GM18909 (cell line): ENCODE measurements around the gene CCDC158.

ENCODE experiments used
- ATAC-seq: cut with Tn5 transposase; IDR thresholded peaks from one replicate; pipeline ENCODE4 v1.9.1; 2021; ENCODE audit warnings: mild to moderate bottlenecking; ENCODE audit not compliant: unreplicated experiment, poor library complexity

CCDC158 gene

DNA sequence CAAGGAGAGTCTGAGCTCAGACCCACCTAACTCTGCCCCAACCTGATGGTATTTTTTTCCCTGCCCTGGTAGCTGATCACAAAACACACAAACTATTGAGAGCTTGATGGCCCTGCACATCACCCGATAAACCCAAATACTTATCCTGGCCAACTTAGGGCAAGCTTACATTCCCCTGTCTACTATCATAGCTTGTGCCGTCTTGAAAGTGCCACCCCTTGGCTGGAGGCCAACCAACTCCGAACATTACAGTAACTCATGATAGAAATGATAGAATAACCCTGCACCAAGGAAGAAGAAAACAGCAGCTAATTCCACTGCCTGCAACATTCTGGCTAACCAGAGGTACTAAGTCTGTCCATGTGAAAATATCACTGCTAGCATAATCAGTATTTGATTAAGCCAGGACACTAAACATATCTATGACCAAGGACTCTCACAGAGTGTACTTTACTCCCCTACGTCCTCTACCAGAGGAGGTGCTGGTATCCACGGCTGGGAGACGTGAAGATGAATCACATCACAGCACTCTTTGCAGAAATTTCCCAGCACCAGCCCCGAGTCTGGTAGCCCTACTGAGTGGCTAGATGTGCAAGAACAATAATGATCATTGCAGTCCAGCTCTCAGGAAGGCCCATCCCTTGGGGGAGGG is 105.5 kb downstream of the CCDC158 start:
- no peak for ATAC-seq

DNA sequence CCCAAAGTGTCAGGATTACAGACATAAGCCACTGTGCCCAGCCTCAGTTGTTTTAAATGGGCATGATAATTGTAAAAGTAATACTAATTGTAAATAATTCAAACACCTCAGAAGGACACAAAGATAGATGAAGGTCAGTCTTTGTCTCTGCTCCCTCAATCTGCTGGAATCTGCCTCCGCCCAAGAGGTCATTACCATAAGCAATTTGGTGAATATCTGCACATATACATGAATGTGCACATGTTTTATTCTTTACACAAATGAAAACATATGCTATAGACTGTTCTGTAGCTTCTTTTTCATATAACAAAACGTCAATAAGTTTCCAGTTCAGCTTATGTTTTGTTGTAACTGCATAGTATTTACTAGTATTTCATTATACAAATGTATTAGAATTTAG is 107.4 kb downstream of the CCDC158 start:
- ATAC-seq = no peak

DNA sequence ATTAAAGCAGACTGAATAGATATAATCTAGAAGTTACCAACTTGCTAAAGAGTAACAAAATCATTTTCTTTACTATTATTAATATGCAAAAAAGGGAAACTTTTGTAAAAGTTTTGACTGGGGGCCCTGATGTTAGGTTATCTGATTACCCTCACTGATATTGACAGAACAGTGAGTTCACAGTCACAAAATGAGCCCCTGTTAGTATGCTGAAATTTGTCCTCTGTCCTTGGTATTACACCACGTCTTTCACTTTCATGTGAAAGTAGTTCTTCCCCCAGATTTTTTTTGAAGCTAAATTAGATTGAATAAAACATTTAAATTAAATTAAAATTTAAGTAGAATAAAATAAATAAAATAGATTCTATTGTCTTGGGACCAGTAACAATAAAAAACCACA is 108.5 kb downstream of the CCDC158 start:
- ATAC-seq = no peak

DNA sequence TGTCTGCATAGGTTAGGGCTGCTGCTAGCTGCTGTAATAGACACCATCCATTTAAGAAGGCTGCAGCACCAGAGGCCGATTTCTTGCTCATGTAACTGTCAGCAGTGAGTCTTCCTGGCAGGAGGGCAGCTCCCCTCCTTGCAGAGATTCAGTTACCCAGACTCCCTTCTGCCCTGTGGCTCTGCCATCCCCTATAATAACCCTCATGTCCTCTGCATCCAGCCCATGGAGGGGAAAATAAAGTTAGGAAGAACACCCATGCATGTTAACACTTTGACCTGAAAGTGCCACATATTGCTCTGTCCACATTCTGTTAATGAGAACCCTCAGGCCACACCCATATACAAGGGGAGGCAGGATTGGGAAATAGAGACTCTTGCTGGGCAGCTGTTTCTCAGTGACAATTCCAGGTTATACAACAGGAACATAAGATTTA is 109.0 kb downstream of the CCDC158 start:
- ATAC-seq = no peak

DNA sequence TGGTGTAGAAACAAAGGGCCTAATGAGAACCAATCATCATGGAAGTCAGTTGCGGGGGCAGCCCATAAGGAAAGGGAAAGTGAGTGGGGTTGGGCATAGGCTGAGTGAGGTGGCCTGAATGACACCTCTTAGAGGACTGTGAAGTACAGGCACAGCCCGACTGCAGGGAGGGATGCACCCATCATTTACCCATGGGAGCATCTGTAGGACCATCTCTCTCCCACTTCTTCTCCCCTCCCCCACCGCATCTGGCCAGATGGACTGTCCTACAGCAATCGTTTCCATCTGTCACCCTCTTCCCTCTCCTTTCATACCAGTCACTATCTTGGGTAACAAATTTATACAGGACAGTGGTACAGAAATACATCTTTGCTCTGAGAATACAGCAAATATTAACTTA is 110.3 kb downstream of the CCDC158 start:
- no peak for ATAC-seq

DNA sequence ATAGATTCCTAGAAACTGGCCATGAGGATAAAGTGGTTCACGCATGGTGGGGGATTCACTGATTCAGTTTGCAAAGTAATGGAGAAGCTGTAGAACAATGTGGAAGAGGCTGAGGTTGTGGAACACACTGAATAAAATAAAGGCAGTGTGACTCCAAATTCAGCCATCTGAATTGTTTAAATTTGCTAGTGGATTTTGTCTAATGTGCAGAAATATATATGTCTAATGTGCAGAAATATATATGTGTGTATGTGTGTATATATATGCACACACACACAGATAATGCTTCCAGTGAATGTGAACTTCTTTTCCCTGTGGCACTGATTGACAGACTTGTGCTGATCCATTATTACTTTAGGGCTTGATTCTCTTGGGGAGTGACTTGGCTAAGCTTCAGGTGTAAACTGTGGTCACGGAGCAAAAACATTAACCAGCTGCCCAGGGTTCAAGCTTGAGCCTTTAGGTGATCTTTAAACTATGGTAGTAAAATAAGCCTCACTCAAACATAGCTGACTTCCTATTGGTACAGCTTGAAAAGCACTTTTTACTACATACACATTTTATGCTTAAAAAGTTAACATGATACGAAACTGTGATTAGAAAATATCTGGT is 110.9 kb downstream of the CCDC158 start:
- ATAC-seq = no peak

DNA sequence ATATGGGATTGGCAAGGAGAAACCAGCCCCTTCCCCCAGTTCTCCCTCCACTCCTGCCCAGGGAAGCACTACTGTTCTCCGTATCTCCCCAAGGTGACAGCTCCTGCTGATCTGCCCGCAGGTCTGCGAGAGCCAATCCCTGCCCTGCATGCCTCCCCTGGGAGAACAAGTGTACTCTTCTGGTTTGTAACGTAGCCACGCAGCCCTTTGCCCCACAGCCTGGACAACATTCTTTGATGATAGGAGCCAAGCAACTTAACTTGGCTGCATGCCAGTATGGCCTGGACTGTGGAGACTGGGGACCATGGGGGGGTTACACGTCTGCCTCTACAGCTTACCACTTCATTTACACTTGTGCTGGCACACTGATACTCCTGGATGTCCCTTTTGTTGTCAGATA is 112.4 kb downstream of the CCDC158 start:
- ATAC-seq = no peak

DNA sequence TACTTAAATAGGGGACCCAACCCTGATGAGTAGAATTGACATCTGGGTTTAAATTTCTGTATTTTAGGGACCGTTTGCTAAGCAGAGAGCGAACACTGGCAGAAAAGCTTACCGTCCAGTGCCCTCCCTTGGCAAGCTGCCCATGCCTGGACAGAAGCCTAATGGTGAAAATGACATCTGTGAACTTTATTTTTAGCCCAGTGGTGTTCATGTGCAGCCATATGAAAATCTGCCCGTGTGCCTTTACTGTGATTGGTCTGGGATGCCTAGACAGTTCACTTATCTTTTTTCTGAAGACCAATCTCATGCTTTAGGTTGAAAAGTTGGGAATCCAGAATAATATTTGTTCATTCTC is 113.3 kb downstream of the CCDC158 start:
- no peak for ATAC-seq

DNA sequence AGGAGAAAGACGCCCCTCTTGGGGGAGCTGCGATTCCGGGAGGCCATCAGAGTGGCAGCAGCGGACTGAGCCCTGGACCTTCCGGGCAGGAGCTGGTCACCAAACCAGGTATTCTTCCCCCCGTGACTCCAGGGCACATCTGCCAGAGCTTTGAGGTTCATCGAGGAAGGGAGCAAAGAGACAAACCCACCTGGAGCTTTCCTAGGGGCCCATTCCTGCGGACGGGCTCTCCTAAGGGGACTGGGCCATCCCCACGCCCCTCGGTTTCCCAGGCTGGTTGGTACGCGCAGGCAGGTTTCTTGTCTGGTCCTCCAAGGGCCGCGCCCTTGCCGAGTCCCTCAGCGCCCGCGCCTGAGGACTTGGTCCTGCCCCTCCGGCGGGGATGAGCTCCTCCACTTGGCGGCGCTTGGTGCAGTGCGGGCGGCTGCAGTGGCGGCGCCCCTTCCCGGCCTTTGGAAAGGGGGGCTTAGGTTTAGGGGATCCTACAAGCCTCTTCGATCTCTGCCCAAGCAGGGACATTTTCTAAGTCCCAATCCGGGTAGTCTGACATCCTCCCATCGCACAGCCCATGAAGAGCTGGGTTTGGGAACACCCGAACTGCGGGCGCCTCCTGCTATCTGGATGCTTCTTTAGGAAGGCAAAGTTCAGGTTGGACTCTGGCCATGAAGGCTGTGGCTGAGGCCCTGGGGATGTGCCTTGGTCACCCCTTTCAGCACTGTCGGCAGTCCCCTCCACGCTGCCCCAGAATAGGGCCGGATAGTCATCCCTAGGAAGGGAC is 113.9 kb downstream of the CCDC158 start:
- ATAC-seq = peak; percentile 24

DNA sequence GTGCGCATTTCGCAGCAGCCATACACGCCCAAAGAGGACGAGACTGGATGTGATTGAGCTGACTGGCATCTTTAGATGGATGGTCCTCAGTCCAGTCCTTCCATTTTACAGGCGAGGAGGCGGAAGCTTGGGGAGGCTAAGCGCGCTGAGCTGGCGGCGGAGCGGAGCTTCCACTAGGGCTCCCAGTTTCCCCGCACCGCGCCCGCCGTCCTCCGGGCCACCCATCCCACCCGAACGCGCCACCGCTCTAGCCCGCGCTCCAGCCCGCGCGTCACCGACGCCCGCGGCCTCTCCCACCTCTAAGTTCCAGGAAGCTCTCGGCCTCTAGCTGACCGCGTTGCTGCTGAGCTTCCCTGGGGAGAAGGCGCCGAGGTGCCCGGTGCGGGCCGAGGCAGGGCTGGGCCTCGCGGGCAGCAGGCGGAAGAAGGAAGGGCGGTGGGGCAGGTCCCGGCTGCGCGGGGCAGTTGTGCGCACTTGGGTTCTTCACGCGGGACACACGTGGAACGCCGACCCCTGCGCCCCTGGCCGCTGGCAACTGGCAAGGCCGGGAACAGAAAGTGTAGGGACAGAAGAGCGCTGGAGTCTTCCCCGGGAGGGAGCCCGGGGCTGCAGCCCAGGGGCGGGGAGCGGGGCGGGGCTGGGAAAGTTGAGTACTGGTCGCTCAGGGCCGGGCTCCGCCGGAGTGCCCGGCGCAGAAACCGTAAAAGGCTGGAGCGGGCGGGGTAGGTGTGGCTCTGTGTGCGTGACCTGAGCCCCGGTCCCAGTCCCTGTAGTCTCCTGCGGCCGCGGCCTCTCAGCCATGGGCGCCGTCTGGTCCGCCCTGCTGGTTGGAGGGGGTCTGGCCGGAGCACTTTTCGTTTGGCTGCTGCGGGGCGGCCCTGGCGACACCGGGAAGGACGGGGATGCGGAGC is 114.7 kb downstream of the CCDC158 start, which contains the start of gene STBD1:
STBD1 (plus strand) TSS at position 763 of the 911 bp plus-strand sequence; CDS start at position 800, 37 bp downstream.
- ATAC-seq = peak; percentile 40

DNA sequence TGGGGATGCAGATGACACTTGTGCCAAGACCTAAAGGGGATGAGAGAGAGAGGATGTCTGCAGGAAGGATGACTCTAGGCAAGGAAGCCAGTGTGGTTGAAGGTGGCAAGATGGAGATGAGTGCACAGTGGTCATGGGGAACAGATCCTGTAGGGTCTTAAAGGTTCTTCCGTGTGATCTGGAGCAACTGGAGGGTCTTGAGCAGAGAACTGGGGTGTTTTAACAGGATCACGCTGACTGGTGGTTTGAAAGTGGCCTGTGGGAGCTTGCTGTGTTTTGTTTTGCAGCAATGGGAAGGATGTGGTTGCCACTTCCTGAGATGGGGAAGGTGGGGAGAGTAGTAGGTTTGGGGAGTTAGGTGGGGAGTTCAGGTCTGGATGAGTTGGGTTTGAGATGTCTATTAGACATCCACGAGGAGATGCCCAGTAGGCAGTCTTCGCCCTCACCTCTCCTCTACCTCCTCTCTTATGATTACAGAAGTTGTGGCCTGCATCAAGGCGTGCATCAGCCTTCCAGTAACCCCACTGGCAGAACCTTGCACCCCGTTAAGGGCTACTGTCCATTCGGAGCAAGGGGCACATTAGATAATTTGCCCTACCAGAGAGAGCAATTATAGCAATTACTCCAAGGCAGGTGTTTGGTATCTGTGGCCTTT is 115.8 kb downstream of the CCDC158 start:
- ATAC-seq = no peak

DNA sequence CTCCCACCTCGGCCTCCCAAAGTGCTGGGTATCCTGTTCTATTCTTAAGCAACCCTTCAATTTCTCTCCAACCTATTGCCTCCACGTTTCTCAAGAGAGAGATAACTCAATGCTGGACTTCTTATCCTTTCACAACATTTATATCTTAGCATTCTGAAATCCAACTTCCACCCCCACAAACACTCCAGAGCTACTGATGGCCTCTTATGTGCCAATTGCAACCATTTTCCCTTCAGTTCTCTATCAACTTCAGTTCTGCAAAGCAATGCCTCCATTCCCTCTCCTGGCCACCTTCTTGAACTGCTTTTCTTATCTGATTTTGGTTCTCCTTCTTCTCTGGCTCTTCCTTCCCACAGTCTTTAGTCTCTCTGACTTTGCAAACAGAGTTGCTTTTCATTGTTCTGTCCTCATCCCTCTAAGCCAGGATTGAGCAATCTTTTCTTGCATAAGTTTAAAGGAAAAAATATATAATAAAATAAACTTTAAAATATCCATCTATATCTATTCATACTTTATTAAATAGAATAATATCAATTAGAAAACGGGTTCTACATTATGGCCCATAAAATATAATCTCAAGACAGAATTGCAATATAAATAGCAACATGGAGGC is 118.0 kb downstream of the CCDC158 start:
- no peak for ATAC-seq

DNA sequence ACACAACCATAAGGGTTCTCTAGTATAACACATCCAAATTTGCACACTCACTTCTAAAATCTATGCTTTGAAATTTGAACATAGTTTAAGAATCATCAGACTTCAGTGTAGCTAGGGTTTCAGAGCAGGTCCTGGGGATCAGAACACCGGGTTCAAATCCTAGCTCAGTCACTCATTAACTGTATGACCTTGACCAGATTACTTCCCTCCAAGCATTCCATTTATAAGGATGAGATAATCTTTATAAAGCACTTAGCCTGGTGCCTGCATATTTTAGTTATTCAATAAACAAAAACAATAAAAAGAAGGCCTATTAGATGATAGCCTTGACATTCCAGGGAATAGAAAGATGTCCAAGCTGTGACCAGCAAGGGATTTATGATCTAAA is 119.2 kb downstream of the CCDC158 start:
- no peak for ATAC-seq

DNA sequence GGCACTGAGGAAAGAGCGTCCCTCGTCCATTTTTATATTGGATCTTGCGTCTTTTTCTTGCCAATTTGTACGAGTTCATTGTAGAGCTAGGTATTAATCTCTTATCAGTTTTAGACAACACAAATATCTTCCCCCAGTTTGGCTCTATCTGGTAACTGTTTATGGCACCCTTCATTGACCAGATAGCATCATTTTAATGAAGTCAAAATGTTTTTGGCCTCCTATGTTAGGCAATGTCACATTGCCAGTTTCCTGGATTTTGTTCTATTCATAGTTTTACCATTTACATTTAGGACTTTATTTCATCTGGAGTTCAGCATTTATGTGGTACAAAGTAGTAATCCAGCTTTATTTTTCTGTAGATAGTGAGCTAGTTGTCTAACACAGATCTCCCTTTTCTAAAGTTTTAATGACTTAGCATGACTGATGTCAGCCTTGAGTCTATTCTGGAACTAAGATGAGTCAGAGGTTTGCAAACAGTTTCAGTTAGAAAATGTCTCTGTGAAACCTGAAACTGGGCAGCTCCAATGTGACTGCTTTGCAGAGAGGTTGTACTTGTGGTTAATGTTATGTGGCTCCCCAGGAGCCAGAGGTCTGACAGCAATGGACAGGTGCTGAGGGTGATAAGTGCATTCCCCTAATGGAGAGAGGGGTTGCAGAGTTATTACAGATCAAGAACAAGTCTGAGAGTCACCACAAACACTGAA is 119.7 kb downstream of the CCDC158 start:
- ATAC-seq = peak; percentile 99

DNA sequence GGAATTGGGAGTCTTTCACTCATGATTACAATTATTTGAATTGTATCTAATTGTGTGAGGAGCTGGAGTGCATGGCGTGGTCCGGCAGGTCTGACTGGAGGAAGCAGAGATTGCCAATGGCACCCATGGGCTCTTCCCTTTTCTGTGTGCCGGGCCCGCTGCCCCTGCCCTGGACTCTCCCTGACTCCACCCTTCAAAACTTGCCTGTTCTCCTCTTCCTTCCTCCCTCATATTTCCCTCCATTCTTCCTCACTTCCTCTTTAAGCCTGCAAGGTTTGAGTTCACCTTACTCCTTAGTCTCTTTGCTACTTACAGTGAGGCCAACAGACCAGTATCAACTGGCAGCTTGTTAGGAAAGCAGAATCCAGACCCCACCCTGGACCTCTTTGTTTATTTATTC is 120.9 kb downstream of the CCDC158 start:
- no peak for ATAC-seq

DNA sequence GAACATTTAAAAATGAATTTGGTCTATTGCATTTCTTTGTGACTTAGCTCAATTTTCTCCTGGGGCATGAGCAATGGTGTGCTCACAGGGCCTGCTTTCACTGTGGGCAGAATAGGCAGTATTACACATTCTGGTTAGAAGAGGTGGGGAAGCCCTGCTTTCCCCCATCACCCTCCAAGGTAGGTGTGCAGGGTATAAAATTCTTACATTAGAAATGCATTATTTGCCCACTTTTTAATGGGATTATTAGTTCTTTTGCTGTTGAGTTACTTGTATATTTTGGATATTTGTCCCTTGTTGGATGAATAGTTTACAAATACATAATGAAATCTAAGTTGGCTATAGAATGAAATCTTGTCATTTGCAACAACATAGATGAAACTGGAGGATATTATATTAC is 122.7 kb downstream of the CCDC158 start:
- no peak for ATAC-seq

DNA sequence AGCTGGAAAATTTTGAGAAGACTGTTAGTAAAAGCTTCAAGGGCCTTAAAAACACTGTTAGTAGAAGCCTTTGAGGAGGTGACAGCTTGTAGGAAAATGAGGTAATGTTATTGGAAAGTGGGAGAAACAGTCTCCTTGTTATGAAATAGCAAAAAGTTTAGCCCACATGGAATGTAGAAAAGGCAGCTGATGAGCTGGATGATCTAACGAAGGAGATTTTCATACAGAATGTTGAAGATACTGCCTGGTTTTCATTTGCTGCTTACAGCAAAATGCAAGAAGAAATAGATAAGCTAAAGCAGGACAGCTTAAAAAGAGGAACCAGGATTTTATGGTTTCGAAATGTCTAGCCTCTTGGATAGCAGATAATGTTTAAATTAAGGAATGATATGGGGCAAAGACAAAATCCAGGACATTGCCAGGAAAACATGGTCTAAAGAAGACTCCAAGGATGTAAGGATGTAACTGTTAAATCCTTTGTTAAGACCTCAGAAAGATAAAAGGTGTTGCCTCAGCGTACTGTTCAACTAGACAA is 124.6 kb downstream of the CCDC158 start:
- no peak for ATAC-seq

DNA sequence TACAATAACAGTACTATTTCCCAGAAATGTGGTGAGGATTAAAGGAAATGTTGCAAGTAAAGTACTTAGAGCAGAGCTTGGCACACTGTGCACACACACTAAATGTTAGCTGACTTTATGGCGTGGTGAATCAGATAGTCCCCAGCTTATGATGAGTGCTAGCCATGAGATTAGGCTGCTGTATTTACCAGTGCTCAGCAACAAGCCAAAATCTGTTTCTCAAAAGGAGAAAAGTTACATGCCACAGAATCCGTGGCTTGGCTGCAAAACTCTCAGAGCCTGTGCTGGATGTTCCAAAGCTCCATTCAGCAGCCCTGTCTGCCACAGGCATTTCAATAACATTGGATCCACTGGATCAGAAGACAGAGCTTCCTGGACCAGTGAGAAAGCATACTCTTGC is 127.2 kb downstream of the CCDC158 start:
- no peak for ATAC-seq

DNA sequence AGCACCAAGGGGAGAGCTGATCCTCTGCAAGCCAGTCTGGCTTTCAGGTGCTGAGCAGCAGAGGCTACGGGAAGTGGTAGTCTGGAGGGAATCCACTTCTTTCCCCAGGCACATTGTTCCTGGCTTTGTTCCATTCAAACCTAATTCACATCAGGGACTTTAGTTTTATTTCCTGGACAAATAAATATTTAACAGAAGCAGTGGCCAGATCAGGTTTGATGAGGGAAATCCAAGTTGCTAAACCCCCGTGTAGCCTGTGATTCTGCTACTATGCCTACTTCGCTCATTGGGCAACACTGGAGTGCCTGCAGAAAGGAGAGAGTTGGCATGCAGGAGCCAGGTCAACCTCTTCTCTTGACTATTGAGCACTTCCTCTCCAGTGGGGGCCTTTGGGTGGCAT is 128.2 kb downstream of the CCDC158 start:
- ATAC-seq = no peak
